HG03095 (cell line): ENCODE measurements around the gene TSKU.
"Not testable (repeated sequence)": the region's sequence is repeated elsewhere in the genome, so short reads cannot be mapped to it uniquely, and the experiment has no call there.

Experiments
- ATAC-seq: cut with Tn5 transposase; IDR thresholded peaks from one replicate; pipeline ENCODE4 v1.9.1; 2021; ENCODE audit warnings: moderate library complexity; ENCODE audit not compliant: unreplicated experiment

Gene TSKU

DNA sequence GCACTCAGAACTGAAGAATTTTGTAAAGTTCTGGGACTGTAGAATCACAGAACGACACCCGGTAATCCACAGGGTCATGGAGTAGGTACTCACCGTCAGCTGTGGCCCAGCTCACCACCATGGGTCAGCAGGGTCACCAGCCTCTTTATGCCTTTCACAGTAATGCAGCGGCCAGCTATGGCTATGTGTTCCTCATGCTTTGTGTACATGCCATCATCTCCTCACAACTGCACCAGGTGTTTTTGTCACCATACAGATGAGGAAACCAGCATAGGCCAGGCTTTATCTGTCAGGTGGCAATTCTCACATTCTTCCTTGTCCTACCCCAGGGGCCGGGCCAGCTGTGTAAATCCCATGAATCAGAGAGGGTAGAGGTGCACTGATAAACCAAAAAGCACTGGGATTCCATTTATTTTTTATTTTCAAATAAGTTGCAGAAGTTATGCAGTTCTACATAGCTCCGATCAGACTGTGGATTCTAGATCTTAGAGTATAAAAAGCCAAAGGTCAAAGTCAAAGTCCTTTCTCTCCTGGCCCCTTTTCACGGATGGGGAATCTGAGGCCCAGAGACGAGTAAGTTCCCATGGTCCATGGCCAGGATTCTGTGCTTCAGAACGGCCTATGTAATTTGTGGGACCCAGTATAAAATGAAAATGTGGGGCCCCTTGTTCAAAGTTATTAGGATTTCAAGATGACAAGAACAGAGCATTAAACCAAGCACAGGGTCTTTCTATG lies 17.5 kb downstream of the TSKU start:
- no peak for ATAC-seq

DNA sequence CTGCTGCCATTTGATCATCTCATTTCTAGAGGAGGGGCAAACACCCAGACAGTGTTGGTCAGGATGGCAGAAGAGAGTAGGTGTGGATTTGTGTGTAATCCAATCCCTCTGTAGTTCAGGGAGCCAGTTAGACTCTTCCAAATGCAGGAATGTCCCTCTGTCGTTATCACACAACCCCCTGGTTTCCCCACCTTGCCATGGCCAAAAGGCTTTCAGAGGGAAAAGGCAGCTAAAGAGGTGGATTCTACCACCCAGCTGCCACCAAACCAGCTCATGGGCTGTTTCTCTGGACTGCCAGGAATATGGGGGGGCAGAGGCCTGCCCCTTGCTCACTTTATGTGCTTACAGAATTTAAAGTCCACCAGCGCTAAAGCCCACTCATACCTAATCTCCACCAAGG lies 18.1 kb downstream of the TSKU start:
- no peak for ATAC-seq

DNA sequence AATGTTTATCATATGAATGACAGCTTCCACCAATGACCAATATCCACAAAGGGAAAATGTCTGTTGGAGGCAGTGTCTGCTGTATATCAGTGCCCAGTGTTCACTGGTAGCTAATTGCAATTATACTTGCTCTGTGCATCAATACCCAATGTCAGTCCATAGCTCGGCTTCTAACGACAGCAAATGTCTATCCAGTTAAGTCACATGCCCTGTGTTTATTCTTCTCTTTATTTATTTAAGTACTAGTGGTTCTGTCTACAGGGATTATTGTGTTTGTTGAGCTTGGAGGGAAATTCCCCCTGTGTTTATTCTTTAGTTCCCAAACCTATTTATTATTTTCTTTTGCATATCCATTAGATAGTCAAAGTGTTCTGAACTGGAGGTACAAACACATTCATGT lies 18.6 kb downstream of the TSKU start:
- ATAC-seq: no peak

DNA sequence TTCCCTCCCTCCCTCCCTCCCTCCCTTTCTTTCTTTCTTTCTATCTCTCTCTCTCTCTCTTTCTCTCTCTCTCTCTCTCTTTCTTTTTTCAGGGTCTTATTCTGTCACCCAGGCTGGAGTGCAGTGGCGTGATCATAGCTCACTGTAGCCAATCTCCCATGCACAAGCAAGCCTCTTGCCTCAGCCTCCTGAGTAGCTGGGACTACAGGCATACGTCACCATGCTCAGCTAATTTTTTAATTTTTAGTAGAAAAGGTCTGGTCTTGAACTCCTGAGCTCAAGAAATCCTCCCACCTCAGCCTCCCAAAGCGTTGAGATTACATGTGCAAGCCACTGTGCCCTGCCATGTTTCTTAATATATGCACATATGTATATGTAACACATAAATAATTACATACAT lies 19.0 kb downstream of the TSKU start:
- ATAC-seq: no peak

DNA sequence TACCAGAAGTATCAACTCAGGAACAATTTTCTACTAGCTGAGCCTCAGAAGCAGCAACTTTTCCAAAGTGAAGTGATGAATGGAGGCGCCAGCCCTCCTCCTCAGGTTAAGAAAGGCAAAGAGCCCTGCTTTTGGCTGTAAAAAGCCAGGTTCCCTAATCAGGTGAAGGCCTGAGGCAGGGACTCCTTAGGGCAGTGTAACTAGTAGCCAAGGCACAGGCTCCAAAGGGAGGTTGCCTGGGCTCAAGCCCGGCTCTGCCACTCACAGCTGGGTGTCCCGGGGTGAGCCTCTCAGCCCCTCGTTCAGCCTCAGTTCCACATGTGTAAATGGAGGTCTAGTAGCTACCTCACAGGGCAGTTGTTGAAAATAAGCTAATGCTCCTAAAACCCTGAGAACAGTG lies 19.5 kb downstream of the TSKU start:
- no peak for ATAC-seq

DNA sequence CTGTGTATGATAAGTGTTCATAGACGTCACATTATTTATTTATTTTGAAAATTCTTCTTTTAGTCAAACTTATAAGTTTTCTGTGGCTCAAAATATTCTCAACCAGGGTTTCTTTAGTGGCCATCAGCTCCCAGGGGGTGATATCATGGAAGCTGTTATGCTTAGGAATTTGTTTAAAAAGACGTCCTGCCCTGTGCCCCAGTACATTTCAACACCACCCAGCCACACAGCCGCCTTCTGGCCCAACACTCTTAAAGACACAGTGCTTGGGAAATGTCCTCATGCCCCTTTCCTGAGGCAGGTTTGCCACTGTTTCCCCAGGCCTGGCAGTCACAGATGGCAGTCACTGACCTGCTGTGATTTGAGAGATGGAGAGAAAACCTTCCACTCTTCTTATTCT lies 19.9 kb downstream of the TSKU start:
- ATAC-seq: no peak

DNA sequence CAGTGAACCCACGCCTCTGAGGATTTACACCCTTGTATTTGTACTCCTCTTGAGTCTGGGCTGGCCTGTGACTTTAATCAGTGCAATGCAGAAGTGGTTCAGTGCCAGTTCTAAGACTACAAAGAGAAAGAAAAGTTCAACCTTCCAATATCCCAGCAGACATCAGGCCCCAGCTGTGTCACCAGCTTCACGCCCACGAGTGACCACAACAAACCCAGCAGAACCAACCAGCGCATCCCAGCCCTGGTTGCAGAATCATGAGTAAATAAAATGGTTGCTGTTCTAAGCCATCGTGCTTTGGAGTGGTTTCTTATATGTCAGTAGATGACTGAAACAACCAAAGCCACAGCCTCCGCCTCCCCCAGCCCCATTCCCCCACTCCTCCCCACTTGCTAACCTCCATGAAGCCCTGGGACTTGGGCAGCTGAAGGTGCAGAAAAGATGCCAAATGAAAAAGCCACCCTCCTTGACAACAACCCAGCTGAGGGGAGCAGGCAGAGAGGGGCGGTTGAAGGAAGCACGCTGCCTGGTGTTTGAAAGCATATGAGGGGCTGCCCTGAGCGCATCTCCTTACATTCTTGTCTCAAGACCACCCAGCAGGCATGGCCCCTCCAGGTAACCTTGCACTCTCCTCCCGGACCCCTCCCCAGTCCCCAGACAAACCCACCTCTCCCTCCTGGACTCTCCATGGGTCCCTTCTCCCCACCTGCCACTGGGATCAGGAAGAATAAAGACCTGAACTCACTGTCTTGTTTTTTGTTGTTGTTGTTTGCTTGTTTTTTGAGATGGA lies 20.9 kb downstream of the TSKU start:
- ATAC-seq: no peak

DNA sequence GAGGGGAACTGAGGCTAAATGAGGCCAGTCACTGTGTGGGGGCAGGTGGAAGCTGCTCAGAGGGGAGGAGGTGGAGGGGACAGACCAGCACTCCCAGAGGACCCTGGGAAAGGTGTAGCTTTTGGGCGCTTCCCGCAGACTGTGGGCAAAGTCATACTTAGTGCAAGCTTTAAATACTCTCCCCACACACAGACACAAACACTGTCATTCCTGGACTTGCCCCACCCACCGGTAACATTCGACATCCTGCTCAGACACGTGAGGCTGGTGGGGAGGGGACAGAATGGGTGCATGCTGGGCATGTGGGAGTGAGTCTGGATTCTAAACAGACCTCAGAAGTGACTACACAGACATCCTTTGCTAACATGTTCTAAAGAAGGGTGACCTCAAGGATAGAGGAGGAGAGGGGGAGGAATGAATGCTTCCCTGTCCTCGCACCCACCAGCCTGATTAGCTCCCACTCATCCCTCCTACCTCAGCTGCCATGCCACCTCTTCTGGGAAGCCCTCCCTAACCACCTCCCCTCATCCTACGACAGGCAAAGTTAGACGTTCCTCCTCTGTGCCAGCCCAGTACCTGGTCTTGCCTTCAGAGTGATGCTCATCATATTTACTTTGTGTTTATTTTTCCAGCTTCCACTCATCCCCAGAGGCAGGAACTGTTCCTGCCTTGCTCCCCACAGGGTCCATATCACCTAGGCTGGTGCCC lies 22.2 kb downstream of the TSKU start:
- ATAC-seq: no peak

DNA sequence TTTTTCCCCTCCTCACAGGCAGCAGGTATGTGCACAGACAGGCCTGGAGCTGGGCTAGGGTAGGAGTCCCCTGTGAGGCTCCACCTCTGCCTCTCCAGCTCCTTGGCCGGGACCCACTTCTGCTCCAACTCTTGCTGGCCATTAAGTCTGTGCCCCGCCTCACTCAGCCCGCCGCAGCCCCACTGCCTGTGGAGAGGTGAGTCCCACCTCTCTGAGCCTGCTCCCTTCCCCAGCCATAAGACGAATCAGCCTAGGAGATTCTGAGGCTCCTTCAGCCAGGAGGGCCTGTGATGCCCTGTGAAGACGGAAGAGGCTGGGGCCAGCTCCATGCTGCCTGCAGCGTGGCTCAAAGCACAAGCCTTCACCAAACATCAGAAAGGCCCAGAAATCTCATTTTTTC lies 23.0 kb downstream of the TSKU start:
- ATAC-seq: no peak

DNA sequence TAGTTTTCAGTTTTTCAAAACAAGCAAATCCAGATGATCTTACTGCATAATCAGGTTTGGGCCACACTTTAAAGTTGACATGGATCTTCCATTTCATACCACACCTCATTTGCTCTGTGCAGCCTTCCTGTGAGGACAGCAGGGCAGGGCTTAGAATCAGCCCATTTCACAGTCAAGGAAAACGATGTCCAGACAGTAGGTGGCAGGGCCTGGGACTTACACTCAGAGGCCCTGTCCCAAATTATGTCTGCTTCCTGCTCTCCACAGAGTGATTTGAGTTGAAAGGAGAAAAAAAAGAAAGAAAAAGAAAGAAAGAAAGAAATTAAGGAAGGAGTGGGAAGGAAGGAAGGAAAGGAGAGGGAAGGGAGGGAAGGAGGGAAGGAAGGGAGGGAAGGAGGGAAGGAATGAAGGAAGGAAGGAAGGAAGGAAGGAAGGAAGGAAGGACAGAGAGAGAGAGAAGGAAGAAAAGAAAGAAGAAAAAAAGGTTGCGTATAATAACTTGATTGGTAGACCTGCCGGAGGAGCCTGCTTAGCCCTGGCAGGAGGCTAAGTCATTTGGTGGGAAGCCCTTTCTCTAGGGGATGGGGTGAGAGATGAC lies 23.6 kb downstream of the TSKU start:
- ATAC-seq: no peak

DNA sequence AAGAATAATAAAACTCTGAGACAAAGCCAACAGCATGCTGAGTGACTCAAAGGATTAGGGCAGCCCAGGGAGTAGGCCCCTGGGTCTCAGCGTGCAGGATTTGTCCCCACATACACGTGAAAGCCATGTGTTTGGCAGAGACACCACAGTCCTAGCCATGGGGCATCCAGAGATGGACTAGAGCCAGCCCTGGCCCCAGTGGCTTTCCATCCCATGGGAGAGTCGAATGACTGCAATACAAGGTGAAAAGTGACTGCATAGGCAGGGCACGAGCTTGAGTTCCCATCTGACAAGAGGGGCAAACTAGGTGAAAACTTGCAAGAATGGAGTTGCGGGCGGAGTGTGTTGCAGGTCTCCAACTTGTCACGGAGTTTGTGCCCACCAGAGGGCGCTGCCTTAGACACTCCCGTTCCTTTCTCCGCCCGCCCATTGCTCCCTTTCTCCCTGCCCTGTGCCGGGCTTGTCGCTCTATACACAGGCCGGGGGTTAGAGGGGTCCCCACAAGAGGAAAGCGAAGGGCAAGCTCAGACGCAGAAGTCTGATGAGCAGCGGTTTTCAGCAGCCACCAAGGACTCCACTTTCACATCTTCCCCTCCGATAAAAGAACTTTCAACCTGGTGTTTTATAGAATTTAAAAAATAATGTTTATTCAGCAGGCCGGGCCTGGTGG lies 24.2 kb downstream of the TSKU start:
- ATAC-seq: no peak

DNA sequence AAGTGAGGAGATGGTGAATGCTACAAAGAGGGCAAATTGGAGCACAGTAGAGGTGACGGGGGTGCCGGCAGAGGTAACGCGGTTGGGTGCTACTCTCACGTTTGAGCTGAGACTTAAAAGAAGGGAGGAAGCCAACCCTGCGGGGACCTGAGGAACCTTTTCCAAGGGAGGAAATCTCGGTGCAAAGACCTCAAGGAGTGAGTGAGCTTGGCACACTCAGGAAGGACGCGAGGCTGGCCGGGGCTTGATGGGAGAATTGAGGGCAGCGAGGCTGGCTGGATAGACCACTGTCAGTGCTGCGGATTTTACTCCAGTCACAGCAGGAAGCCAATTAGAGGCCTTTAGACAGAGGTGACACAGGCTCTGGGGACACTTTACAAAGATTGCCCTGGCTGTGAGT lies 25.0 kb downstream of the TSKU start:
- no peak for ATAC-seq

DNA sequence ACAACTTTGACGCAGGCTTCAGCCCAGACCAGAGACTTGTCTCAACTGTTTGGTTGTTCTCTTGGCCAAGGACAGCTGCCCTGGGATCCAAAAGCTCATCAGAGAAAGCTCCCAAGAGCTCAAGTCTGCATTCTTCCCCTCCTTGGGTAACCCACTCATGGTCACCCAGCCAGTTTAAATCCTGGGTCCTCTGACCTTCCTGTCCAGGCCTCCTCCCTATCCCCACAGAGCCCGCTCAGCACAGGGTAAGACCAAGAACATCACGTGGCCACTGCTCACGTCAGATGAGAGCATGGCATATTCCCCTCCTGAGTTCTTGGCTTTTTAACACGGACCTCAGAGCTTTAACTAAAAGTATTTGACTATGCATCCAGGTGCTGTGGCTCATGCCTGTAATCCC lies 25.8 kb downstream of the TSKU start:
- ATAC-seq: no peak

DNA sequence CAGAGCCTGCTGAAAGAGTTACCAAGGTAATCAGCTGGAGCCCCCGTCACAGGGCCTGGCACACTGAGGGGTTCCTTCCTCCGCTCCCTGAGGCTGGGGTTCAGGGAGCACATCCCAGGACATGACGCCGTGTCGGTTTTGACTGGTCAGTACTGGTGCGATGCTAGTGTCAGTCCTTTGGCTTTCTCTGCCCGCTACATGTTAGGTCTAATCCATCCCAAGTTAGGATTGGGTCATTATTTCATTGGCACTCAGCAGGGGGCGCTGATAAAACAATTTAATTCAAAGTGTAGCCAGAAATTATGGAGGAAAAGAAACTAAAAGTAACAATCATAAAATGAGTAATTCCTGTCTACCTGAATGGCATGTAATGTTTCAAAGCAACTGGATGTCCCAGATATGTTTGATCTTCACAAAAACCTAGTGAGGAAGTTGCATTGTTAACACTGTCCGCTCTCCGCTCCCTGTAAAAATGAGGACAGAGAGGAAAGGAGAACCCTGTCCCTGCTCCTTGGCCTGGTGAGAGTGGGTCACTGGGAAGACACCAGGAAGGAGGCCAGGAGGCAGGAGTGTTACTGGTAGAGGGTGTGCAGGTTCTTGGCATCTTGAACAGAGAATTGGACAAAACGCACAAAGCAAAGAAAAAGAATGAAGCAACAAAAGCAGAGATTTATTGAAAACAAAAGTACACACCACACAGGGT lies 27.1 kb downstream of the TSKU start:
- ATAC-seq: no peak

DNA sequence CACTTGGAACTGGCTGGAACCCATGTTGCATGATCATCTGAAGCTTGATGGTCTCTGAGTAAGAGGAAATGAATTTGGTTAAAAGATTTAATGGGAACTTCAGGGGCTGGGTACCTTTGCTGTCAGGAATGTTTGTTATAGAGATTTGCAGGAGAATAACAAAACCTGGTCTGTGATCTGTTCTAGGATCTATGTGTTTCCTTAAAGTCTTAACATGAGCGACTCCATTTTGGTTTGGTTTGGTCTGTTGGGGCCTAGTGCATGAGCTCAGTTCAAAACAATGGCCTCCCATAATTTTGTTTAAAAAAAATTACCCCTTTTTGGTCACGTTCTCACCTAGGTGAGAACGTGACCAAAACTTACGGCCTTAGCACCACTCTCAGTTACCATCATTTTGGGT lies 28.1 kb downstream of the TSKU start:
- no peak for ATAC-seq

DNA sequence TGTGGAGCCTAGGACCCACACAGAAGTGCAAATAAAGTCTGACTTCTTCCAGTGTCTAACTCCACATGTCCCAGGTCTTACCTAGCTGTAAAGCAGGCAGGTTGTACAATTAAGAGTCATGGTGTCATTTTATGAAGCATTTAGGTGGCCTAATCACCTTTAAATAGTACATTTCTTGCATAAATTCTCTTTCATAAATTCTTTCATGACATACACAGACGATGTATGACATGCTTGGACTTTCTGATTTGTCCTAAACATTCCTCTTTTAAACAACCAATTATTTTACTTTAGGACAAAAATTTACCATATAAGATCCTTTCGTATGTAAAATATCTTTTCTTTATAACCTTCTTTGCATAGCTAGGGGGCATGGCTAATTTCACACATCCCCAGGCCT lies 31.3 kb downstream of the TSKU start:
- no peak for ATAC-seq

DNA sequence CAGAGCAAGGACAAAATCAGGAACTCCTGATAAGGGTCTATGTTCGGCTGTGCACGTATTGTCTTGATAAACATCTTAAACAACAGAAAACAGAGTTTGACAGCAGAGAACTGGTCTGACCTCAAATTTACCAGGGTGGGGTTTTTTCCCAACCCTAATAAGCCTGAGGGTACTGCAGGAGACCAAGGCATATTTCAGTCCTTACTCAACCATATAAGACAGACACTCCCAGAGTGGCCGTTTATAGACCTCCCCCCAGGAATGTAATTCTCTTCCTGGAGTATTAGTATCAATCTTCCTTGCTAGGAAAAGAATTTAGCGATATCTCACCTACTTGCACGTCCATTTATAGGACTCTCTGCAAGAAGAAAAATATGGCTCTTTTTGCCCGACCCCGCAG lies 32.5 kb downstream of the TSKU start:
- not testable (repeated sequence) for ATAC-seq

DNA sequence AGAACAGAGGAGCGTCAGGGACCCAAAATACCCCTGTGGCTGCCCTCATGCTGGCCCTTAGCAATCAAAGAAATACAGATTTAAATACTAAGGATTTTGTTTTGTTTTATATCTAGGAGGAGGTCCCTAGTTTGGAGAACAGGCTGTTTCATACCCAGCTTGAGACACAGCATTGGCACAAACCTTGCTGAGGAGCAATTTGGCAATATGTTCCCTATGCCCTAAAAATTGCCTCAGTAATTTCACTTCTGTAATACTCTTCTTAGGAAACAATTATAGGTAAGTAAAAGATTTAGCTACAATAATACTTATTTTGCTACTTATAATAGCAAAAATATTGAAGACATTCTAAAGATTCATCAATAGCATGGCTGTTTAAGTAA lies 37.0 kb downstream of the TSKU start:
- ATAC-seq: no peak

DNA sequence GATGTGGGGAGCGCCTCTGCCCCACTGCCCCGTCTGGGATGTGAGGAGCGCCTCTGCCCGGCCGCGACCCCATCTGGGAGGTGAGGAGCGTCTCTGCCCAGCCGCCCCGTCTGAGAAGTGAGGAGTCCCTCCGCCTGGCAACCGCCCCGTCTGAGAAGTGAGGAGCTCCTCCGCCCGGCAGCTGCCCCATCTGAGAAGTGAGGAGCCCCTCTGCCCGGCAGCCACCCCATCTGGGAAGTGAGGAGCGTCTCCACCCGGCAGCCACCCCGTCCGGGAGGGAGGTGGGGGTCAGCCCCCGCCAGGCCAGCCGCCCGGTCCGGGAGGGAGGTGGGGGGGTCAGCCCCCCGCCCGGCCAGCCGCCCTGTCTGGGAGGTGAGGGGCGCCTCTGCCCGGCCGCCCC lies 38.2 kb downstream of the TSKU start:
- ATAC-seq: not testable (repeated sequence)

DNA sequence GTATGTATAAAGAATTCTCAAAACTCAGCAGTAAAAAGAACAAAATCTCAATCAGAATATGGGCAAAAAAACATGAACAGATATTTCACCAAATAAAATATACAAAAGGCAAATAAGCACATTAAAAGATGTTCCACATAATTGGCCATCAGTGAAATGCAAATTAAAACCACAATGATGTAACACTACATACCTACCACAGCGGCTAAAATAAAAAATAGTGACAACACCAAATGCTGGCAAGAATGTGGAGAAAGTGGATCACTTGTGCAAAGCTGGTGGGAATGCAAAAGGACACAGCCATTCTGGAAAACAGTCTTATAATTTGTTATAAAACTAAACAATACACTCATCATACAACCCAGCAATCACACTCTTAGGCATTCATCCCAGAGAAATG lies 39.2 kb downstream of the TSKU start:
- ATAC-seq: no peak
